GM18861 (cell line): ENCODE measurements around the gene WDR1.

Source experiments
- ATAC-seq: cut with Tn5 transposase; IDR thresholded peaks from one replicate; pipeline ENCODE4 v1.9.1; 2021; ENCODE audit not compliant: unreplicated experiment

WDR1 gene

GRCh38 chr4:10087152-10087791, 29.3 kb downstream of the WDR1 start:
- no peak for ATAC-seq

GRCh38 chr4:10086506-10087120, 30.0 kb downstream of the WDR1 start:
- no peak for ATAC-seq

- ATAC-seq = no peak
These were observed 30.6 kb downstream of the WDR1 start for GRCh38 chr4:10085828-10086505.

- no peak for ATAC-seq
These were observed 31.2 kb downstream of the WDR1 start for GRCh38 chr4:10085386-10085785.

GRCh38 chr4:10084651-10085358, 31.8 kb downstream of the WDR1 start:
- no peak for ATAC-seq

- no peak for ATAC-seq
These were observed 32.5 kb downstream of the WDR1 start for GRCh38 chr4:10083861-10084641.

GRCh38 chr4:10083331-10083771, 33.2 kb downstream of the WDR1 start:
- ATAC-seq = no peak

GRCh38 chr4:10082459-10083272, 33.9 kb downstream of the WDR1 start:
- ATAC-seq = no peak

- no peak for ATAC-seq
These were observed 34.6 kb downstream of the WDR1 start for GRCh38 chr4:10082047-10082446.

GRCh38 chr4:10081218-10081606, 35.4 kb downstream of the WDR1 start:
- no peak for ATAC-seq

- ATAC-seq = no peak
These were observed 35.9 kb downstream of the WDR1 start for GRCh38 chr4:10080589-10081217.

- no peak for ATAC-seq
These were observed 36.5 kb downstream of the WDR1 start for GRCh38 chr4:10079912-10080588.

GRCh38 chr4:10079256-10079655, 37.3 kb downstream of the WDR1 start:
- no peak for ATAC-seq

- no peak for ATAC-seq
These were observed 37.9 kb downstream of the WDR1 start for GRCh38 chr4:10078481-10079233.

- no peak for ATAC-seq
These were observed 38.9 kb downstream of the WDR1 start for GRCh38 chr4:10077483-10078335.

- no peak for ATAC-seq
These were observed 39.5 kb downstream of the WDR1 start for GRCh38 chr4:10077076-10077475.

GRCh38 chr4:10075953-10076391, 40.6 kb downstream of the WDR1 start:
- no peak for ATAC-seq
